Type B pancreatic cell (in vitro differentiated cells): ENCODE data around the gene ODC1. TPM values are rescaled to one million over a fixed set of nuclear protein-coding genes. Genes with fewer than 3 reads are reported as not detected.

Experiments
- DNase-seq: peaks from one replicate; pipeline ENCODE4 v3.0.0; 2021; ENCODE audit warnings: mixed read lengths; ENCODE audit not compliant: unreplicated experiment; ENCODE audit errors: extremely low spot score
- H3K27ac Mint-ChIP-seq: 2 replicates; pipeline ENCODE4 v1.8.0; 2021; ENCODE audit warnings: mild to moderate bottlenecking, mixed read lengths
- H3K27me3 Mint-ChIP-seq: 2 replicates; pipeline ENCODE4 v1.8.0; 2021; ENCODE audit warnings: mixed read lengths
- H3K36me3 Mint-ChIP-seq: 2 replicates; pipeline ENCODE4 v1.8.0; 2021; ENCODE audit warnings: mixed read lengths
- H3K4me1 Mint-ChIP-seq: one replicate; pipeline ENCODE4 v1.8.0; 2021; ENCODE audit warnings: mixed read lengths; ENCODE audit not compliant: unreplicated experiment
- H3K4me3 Mint-ChIP-seq: 2 replicates; pipeline ENCODE4 v1.8.0; 2021; ENCODE audit warnings: mild to moderate bottlenecking, mixed read lengths
- H3K9me3 Mint-ChIP-seq: 2 replicates; pipeline ENCODE4 v1.8.0; 2021; ENCODE audit warnings: mixed read lengths
- total RNA-seq: library from RNA; stranded (reverse); gene quantifications from 2 replicates; pipeline ENCODE4 v1.2.1, GENCODE V29; 2021; ENCODE audit warnings: low replicate concordance
- TF ChIP-seq, protein P1 (sequence below): fragments of 200-600 bp; sonication (generic); conservative IDR thresholded peaks from 2 replicates; pipeline ENCODE4 v1.5.0; 2021; ENCODE audit warnings: antibody characterized with exemption, mild to moderate bottlenecking

Gene ODC1
- total RNA-seq, 1 donor from 2014 or later: 135 TPM

DNA sequence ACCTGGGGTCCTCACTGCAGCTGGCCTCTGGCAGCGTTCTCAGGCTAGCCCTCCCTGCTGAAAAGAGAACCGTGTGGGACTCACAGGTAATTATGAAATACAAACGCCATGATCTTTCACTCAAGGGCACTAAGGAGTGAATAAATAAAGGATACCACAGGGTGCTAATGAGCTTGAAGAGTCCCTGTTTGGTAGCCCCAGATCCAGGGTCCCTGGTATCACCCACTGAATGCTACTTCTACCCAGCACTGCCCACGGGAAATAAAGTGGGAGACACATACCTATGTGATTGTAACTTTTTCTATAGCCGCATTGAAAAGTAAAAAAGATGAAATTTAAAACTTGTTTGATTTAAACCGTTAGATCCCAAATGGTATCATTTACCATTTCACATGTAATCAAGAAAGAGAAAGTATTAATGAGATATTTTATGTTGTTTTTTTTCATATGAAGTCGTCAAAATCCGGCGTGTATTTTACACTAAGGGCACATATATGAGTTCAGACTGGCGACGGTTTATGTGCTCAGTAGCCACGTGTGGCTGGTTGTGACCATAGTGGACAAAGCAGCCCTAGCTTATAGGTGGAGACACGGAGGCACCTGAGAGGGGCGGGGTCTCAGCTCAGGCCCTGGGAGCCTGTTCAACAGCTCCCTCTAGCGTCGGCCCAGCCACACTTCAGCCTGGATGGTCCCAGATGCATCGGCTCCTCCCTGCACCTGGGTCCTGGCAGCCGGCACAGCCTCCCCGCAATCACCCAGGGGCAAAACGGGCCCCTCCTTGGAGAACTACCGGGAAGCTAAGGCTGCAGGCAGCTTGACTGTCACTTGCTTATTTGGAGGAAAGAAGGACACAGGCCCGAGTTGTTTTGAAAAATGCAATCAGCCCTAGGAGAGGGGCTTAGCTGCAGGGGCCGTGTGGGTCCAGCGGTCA is 39.2 kb downstream of the ODC1 start:
- Mint-ChIP-seq H3K4me1 (peaks cover 21% of the 10 kb centered on the region), H3K36me3 (no peaks in the 10 kb centered on the region), H3K4me3 (peak overlapping the region; percentile 71), H3K27me3 (no peaks in the 10 kb centered on the region), H3K9me3 (no peaks in the 10 kb centered on the region), H3K27ac (peak overlapping the region; percentile 92)
- DNase-seq: peak; percentile 86
- TF ChIP-seq, protein P1, sequence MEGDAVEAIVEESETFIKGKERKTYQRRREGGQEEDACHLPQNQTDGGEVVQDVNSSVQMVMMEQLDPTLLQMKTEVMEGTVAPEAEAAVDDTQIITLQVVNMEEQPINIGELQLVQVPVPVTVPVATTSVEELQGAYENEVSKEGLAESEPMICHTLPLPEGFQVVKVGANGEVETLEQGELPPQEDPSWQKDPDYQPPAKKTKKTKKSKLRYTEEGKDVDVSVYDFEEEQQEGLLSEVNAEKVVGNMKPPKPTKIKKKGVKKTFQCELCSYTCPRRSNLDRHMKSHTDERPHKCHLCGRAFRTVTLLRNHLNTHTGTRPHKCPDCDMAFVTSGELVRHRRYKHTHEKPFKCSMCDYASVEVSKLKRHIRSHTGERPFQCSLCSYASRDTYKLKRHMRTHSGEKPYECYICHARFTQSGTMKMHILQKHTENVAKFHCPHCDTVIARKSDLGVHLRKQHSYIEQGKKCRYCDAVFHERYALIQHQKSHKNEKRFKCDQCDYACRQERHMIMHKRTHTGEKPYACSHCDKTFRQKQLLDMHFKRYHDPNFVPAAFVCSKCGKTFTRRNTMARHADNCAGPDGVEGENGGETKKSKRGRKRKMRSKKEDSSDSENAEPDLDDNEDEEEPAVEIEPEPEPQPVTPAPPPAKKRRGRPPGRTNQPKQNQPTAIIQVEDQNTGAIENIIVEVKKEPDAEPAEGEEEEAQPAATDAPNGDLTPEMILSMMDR: peak; percentile 99

DNA sequence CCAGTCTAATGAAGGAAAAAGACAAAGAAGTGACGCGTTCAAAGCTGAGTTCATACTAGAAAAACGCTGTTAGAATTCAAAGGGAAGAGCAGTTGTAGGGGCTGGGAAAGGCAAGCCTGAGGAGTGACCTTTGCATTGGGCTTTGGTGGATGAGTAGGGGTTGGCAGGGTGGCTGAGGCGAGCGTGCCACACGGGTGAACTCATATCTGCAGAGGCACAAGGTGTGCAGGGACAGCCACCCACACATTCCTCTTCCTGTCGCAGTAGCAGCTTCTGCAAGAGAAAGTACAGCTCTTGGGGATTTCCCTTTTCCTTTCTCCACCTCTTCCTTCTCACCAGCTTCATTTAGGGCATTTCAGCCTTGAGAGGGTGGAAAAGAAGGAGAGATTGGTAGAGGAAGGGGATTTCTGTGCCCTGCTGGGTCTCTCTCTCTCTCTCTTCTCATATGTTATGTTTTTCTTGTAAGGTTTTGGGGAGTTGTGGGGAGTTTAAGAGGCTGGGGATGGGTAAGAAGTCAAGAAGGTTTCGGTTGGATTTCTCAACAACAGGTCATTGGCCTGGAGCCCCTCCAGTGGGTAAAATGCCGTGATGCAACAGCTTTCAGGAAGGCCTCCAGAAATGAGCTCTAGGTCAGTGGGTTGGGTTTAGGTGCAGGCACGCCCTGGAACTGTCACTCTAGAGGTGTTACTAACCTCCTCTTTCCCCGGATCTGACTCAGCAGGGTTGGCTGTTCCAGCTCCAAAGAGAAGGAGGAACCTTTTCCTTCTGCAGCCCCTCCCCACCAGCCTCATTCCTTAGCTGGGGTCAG is 40.1 kb downstream of the ODC1 start:
- TF ChIP-seq, protein P1: no peak
- peak overlapping the region; percentile 71 for H3K4me3 Mint-ChIP-seq
- H3K9me3 Mint-ChIP-seq: no peaks in the 10 kb centered on the region
- no peaks in the 10 kb centered on the region for H3K27me3 Mint-ChIP-seq
- no peaks in the 10 kb centered on the region for H3K36me3 Mint-ChIP-seq
- peak overlapping the region; percentile 92 for H3K27ac Mint-ChIP-seq
- DNase-seq: no peak
- H3K4me1 Mint-ChIP-seq: peaks cover 21% of the 10 kb centered on the region

GRCh38 chr2:10407432-10407831 is 40.7 kb downstream of the ODC1 start:
- H3K27me3 Mint-ChIP-seq: no peaks in the 10 kb centered on the region
- TF ChIP-seq, protein P1: no peak
- peaks cover 21% of the 10 kb centered on the region for H3K4me1 Mint-ChIP-seq
- H3K36me3 Mint-ChIP-seq: no peaks in the 10 kb centered on the region
- H3K9me3 Mint-ChIP-seq: no peaks in the 10 kb centered on the region
- peak overlapping the region; percentile 92 for H3K27ac Mint-ChIP-seq
- no peak overlapping the region for H3K4me3 Mint-ChIP-seq
- DNase-seq: no peak

DNA sequence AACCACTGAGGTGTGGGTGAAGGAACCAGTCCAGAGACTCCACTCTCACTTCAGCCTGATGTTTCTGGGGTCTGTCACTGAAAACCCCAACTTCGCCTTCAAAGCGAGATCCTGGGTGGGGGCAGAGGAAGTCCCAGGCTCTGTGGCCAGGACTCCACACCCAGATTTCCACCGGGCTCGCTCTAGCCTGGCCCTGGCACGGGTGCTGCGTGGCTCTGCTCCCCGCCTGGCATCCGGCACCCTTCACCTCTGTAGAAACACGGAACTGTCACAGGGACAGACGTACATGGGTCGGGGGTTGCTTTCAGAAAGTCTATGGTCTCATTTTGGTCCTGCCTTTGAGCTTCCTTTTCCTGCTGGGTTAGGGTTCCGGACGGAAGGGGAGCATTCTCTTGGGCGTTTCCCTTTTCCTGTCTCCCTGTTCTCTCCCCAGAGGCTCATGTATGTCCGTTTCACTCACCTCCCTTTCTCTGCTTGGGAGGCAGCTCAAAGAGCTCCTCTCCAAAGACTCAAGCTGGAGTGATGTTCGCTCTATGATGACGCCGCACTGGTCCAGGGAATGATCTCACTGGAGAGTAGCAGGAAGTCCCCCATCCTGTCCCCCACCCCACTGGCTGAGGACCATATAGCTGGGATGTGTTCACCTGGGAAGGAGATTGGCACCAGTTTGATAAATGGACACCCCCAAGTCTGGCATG is 41.5 kb downstream of the ODC1 start:
- Mint-ChIP-seq H3K9me3 (no peaks in the 10 kb centered on the region), H3K4me3 (no peak overlapping the region), H3K36me3 (no peaks in the 10 kb centered on the region), H3K4me1 (peaks cover 21% of the 10 kb centered on the region), H3K27me3 (no peaks in the 10 kb centered on the region), H3K27ac (no peak overlapping the region)
- no peak for DNase-seq
- TF ChIP-seq, protein P1: no peak

- DNase-seq: no peak
- TF ChIP-seq, protein P1: no peak
- no peak overlapping the region for H3K27ac Mint-ChIP-seq
- no peaks in the 10 kb centered on the region for H3K27me3 Mint-ChIP-seq
- no peak overlapping the region for H3K4me3 Mint-ChIP-seq
- H3K4me1 Mint-ChIP-seq: peaks cover 21% of the 10 kb centered on the region
- peaks cover 4% of the 10 kb centered on the region for H3K36me3 Mint-ChIP-seq
- H3K9me3 Mint-ChIP-seq: no peaks in the 10 kb centered on the region
Measured at GRCh38 chr2:10406016-10406415, 42.1 kb downstream of the ODC1 start.
